HEK293 (cell line): ENCODE data around the gene F10.

ENCODE experiments used
- CTCF ChIA-PET: fragments of 350-600 bp; formaldehyde crosslinking; extraction: SDS; loops from one replicate; lab custom pipeline; 2021; ENCODE audit warnings: antibody characterized with exemption; lab: Yijun Ruan, JAX
- POLR2A ChIA-PET: fragments of 300-600 bp; formaldehyde crosslinking; extraction: SDS; loops from one replicate; lab custom pipeline; 2020; ENCODE audit warnings: antibody characterized with exemption, inconsistent platforms; lab: Yijun Ruan, JAX
- H3K27ac ChIP-seq: fragments of 200-500 bp; sonication (Bioruptor generic); 2 replicates; pipeline ENCODE4 v1.5.1; 2014; ENCODE audit warnings: low read depth, low read length, control low read depth, inconsistent platforms; ENCODE audit errors: extremely low read depth
- H3K36me3 ChIP-seq, 2 experiments: fragments of 200-500 bp in 1 of 2; sonication (Bioruptor generic) in 1 of 2; 1 replicate in 1 of 2; 2 replicates in 1 of 2; pipeline ENCODE4 v1.5.1; 2014 to 2017; ENCODE audit warnings: inconsistent platforms in 2 of 2, low read length in 2 of 2; ENCODE audit not compliant: control insufficient read depth in 2 of 2, insufficient read depth in 1 of 2
- H3K4me1 ChIP-seq: fragments of 200-500 bp; sonication (Bioruptor generic); 2 replicates; pipeline ENCODE4 v1.5.1; 2014; ENCODE audit warnings: mild to moderate bottlenecking, low read length, inconsistent platforms; ENCODE audit not compliant: control insufficient read depth, insufficient read depth
- H3K4me3 ChIP-seq: 2 replicates; pipeline ENCODE4 v1.5.1; 2011; ENCODE audit warnings: low read depth, mild to moderate bottlenecking, control low read depth, low read length, moderate library complexity
- H3K9me3 ChIP-seq: fragments of 200-500 bp; sonication (Bioruptor generic); 2 replicates; pipeline ENCODE4 v1.5.1; 2014; ENCODE audit warnings: low read depth, low read length, inconsistent platforms; ENCODE audit not compliant: control insufficient read depth, insufficient read depth
- KLF1 ChIP-seq: fragments of 450-650 bp; formaldehyde crosslinking; IDR thresholded peaks from 2 replicates; pipeline ENCODE4 v1.5.1; 2016; ENCODE audit warnings: missing biosample characterization, missing genetic modification characterization
- KLF8 ChIP-seq: fragments of 450-650 bp; formaldehyde crosslinking; IDR thresholded peaks from 2 replicates; pipeline ENCODE4 v1.5.1; 2016; ENCODE audit warnings: missing biosample characterization, missing genetic modification characterization
- PRDM1 ChIP-seq: fragments of 450-650 bp; formaldehyde crosslinking; IDR thresholded peaks from 2 replicates; pipeline ENCODE4; 2016; ENCODE audit warnings: missing biosample characterization, missing genetic modification characterization
- SALL2 ChIP-seq: fragments of 450-650 bp; formaldehyde crosslinking; IDR thresholded peaks from 2 replicates; pipeline ENCODE4 v1.5.0; 2017; ENCODE audit warnings: missing biosample characterization, mild to moderate bottlenecking, missing genetic modification characterization, borderline replicate concordance
- ZBTB17 ChIP-seq: fragments of 450-650 bp; formaldehyde crosslinking; IDR thresholded peaks from 2 replicates; pipeline ENCODE4 v1.5.1; 2016; ENCODE audit warnings: missing biosample characterization, missing genetic modification characterization
- ZBTB20 ChIP-seq: fragments of 450-650 bp; formaldehyde crosslinking; IDR thresholded peaks from 2 replicates; pipeline ENCODE4 v1.5.1; 2016; ENCODE audit warnings: missing biosample characterization, missing genetic modification characterization
- ZFP3 ChIP-seq: fragments of 450-650 bp; formaldehyde crosslinking; IDR thresholded peaks from 2 replicates; pipeline ENCODE4 v1.5.1; 2016; ENCODE audit warnings: low read depth, missing biosample characterization, missing genetic modification characterization
- ZNF19 ChIP-seq: fragments of 450-650 bp; formaldehyde crosslinking; IDR thresholded peaks from 2 replicates; pipeline ENCODE4; 2016; ENCODE audit warnings: missing biosample characterization, missing genetic modification characterization, low read depth
- ZNF211 ChIP-seq: fragments of 450-650 bp; formaldehyde crosslinking; IDR thresholded peaks from 2 replicates; pipeline ENCODE4 v1.5.1; 2016; ENCODE audit warnings: low read depth, missing biosample characterization, missing genetic modification characterization
- ZNF341 ChIP-seq: fragments of 450-650 bp; formaldehyde crosslinking; IDR thresholded peaks from 2 replicates; pipeline ENCODE4; 2016; ENCODE audit warnings: low read depth, missing biosample characterization, missing genetic modification characterization
- ZNF37A ChIP-seq: fragments of 450-650 bp; IDR thresholded peaks from 2 replicates; pipeline ENCODE4 v1.5.1; 2018; ENCODE audit warnings: missing biosample characterization, missing genetic modification characterization
- ZNF473 ChIP-seq: fragments of 450-650 bp; formaldehyde crosslinking; IDR thresholded peaks from 2 replicates; pipeline ENCODE4 v1.5.1; 2017; ENCODE audit warnings: missing biosample characterization, missing genetic modification characterization
- ZNF558 ChIP-seq: fragments of 450-650 bp; formaldehyde crosslinking; IDR thresholded peaks from 2 replicates; pipeline ENCODE4 v1.5.1; 2016; ENCODE audit warnings: missing biosample characterization, missing genetic modification characterization
- ZNF670 ChIP-seq: fragments of 450-650 bp; formaldehyde crosslinking; IDR thresholded peaks from 2 replicates; pipeline ENCODE4 v1.5.1; 2016; ENCODE audit warnings: missing biosample characterization, missing genetic modification characterization, low read depth
- ZNF747 ChIP-seq: fragments of 450-650 bp; formaldehyde crosslinking; IDR thresholded peaks from 2 replicates; pipeline ENCODE4 v1.5.1; 2016; ENCODE audit warnings: missing biosample characterization, missing genetic modification characterization
- ZNF791 ChIP-seq: fragments of 450-650 bp; formaldehyde crosslinking; IDR thresholded peaks from 2 replicates; pipeline ENCODE4 v1.5.1; 2016; ENCODE audit warnings: missing biosample characterization, missing genetic modification characterization
- ZSCAN23 ChIP-seq: fragments of 450-650 bp; formaldehyde crosslinking; IDR thresholded peaks from 2 replicates; pipeline ENCODE4 v1.5.1; 2016; ENCODE audit warnings: missing biosample characterization, missing genetic modification characterization
- ZXDB ChIP-seq: fragments of 450-650 bp; formaldehyde crosslinking; IDR thresholded peaks from 2 replicates; pipeline ENCODE4 v1.5.1; 2016; ENCODE audit warnings: missing biosample characterization, missing genetic modification characterization
- TF ChIP-seq, protein P1 (sequence below): fragments of 450-650 bp; formaldehyde crosslinking; conservative IDR thresholded peaks from 2 replicates; pipeline ENCODE4 v1.5.1; 2016; ENCODE audit warnings: low read depth, missing biosample characterization, missing genetic modification characterization
- TF ChIP-seq, protein P2 (sequence below): fragments of 450-650 bp; formaldehyde crosslinking; IDR thresholded peaks from 2 replicates; pipeline ENCODE4 v1.5.1; 2017; ENCODE audit warnings: missing biosample characterization, missing genetic modification characterization
- TF ChIP-seq, protein P3 (sequence below): fragments of 450-650 bp; formaldehyde crosslinking; IDR thresholded peaks from 2 replicates; pipeline ENCODE4 v1.5.1; 2016; ENCODE audit warnings: missing biosample characterization, missing genetic modification characterization

Gene F10

DNA sequence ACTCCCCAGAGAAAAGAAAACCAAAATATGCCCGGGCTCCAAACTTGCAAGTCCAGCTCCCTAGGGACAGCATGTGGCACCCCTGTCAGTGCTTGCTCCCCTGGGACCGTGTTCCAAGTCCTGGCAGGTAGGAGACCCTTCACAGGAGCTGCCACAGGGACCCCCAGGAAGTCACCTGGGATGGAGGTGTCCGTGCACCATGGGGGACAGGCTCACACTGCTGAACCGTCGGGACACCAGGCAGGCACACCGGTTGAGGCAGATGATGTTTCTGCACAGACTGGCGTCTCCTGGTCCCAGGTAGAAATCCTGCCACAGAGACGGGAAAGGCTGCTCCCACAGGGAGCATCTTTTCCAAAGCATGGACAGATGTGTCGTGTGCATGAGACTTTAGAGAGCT lies 24.2 kb downstream of the F10 start:
- CTCF ChIA-PET = no interaction called here
- H3K27ac ChIP-seq = no peak overlapping the region
- POLR2A ChIA-PET = no interaction called here
- no peaks in the 10 kb centered on the region for H3K9me3 ChIP-seq
- no peaks in the 10 kb centered on the region for H3K36me3 ChIP-seq
- no peak overlapping the region for H3K4me3 ChIP-seq
- TF ChIP-seq, protein P1, sequence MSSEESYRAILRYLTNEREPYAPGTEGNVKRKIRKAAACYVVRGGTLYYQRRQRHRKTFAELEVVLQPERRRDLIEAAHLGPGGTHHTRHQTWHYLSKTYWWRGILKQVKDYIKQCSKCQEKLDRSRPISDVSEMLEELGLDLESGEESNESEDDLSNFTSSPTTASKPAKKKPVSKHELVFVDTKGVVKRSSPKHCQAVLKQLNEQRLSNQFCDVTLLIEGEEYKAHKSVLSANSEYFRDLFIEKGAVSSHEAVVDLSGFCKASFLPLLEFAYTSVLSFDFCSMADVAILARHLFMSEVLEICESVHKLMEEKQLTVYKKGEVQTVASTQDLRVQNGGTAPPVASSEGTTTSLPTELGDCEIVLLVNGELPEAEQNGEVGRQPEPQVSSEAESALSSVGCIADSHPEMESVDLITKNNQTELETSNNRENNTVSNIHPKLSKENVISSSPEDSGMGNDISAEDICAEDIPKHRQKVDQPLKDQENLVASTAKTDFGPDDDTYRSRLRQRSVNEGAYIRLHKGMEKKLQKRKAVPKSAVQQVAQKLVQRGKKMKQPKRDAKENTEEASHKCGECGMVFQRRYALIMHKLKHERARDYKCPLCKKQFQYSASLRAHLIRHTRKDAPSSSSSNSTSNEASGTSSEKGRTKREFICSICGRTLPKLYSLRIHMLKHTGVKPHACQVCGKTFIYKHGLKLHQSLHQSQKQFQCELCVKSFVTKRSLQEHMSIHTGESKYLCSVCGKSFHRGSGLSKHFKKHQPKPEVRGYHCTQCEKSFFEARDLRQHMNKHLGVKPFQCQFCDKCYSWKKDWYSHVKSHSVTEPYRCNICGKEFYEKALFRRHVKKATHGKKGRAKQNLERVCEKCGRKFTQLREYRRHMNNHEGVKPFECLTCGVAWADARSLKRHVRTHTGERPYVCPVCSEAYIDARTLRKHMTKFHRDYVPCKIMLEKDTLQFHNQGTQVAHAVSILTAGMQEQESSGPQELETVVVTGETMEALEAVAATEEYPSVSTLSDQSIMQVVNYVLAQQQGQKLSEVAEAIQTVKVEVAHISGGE = no peak
- TF ChIP-seq ZNF211 = no peak
- no peaks in the 10 kb centered on the region for H3K4me1 ChIP-seq

DNA sequence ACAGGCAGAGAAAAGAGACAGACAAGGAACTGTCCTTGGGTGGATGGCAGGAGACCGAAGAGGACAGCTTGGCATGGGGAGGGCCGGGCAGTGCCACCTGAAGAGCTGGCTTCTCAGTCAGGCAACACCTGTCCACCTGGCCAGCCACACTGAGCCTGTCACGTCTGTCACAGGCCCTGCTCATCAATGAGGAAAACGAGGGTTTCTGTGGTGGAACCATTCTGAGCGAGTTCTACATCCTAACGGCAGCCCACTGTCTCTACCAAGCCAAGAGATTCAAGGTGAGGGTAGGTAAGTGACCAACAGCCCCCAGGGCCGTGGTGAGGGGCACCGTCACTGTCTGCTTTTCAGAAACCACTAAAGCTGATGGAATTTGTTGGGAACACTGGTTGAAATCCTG lies 24.6 kb downstream of the F10 start:
- Histone ChIP-seq H3K4me3 (no peak overlapping the region), H3K27ac (no peak overlapping the region), H3K36me3 (no peaks in the 10 kb centered on the region), H3K4me1 (no peaks in the 10 kb centered on the region), H3K9me3 (no peaks in the 10 kb centered on the region)
- TF ChIP-seq ZNF670 (tag by site-specific recombination) (no peak), ZXDB (tag by site-specific recombination) (no peak), ZFP3 (tag by site-specific recombination) (no peak), KLF8 (tag by site-specific recombination) (no peak), ZBTB20 (tag by site-specific recombination) (no peak), ZNF211 (no peak)
- POLR2A ChIA-PET = no interaction called here
- CTCF ChIA-PET = no interaction called here

DNA sequence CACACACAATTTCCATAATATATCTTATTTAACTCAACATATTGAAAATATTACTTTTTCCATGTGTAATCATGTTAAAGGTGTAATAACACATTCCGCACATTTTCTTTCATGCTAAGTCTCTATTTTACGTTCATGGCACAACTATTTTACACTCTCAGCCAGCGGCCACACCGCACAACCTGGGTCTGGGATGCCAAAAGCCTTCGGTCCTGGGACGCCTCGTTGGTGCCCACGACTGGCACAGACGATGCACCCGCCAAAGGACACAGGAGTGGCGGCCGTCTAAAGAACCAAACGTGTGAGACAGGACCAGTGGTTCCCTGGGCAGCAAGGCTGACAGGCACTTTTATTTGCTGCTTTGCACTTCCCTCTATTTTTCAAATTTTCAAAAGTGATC lies 25.8 kb downstream of the F10 start:
- no peaks in the 10 kb centered on the region; the same call in 1 of the 2 replicates for H3K4me1 ChIP-seq
- CTCF ChIA-PET = no interaction called here
- H3K9me3 ChIP-seq = no peaks in the 10 kb centered on the region
- H3K27ac ChIP-seq = no peak overlapping the region
- POLR2A ChIA-PET = no interaction called here
- TF ChIP-seq KLF1 (tag by site-specific recombination) = no peak
- no peak for TF ChIP-seq ZNF473 (tag by site-specific recombination)
- TF ChIP-seq ZNF791 (tag by site-specific recombination) = no peak
- no peak for TF ChIP-seq PRDM1 (tag by site-specific recombination)
- no peak for TF ChIP-seq ZNF37A (tag by site-specific recombination)
- TF ChIP-seq ZNF341 (tag by site-specific recombination) = no peak
- no peak for TF ChIP-seq SALL2
- TF ChIP-seq, all 188 proteins: peak for 0
- H3K4me3 ChIP-seq = no peak overlapping the region
- H3K36me3 ChIP-seq = no peaks in the 10 kb centered on the region

DNA sequence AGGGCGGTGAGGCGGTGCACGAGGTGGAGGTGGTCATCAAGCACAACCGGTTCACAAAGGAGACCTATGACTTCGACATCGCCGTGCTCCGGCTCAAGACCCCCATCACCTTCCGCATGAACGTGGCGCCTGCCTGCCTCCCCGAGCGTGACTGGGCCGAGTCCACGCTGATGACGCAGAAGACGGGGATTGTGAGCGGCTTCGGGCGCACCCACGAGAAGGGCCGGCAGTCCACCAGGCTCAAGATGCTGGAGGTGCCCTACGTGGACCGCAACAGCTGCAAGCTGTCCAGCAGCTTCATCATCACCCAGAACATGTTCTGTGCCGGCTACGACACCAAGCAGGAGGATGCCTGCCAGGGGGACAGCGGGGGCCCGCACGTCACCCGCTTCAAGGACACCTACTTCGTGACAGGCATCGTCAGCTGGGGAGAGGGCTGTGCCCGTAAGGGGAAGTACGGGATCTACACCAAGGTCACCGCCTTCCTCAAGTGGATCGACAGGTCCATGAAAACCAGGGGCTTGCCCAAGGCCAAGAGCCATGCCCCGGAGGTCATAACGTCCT lies 26.4 kb downstream of the F10 start:
- no peak overlapping the region for H3K27ac ChIP-seq
- no peak overlapping the region for H3K4me3 ChIP-seq
- no peaks in the 10 kb centered on the region for H3K36me3 ChIP-seq
- H3K9me3 ChIP-seq = no peaks in the 10 kb centered on the region
- TF ChIP-seq ZNF747 (no peak), ZBTB17 (tag by site-specific recombination) (no peak), ZNF19 (tag by site-specific recombination) (no peak), ZSCAN23 (tag by site-specific recombination) (no peak), ZNF558 (tag by site-specific recombination) (no peak)
- TF ChIP-seq, protein P2, sequence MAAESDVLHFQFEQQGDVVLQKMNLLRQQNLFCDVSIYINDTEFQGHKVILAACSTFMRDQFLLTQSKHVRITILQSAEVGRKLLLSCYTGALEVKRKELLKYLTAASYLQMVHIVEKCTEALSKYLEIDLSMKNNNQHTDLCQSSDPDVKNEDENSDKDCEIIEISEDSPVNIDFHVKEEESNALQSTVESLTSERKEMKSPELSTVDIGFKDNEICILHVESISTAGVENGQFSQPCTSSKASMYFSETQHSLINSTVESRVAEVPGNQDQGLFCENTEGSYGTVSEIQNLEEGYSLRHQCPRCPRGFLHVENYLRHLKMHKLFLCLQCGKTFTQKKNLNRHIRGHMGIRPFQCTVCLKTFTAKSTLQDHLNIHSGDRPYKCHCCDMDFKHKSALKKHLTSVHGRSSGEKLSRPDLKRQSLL (tag by site-specific recombination) = no peak
- TF ChIP-seq, protein P3, sequence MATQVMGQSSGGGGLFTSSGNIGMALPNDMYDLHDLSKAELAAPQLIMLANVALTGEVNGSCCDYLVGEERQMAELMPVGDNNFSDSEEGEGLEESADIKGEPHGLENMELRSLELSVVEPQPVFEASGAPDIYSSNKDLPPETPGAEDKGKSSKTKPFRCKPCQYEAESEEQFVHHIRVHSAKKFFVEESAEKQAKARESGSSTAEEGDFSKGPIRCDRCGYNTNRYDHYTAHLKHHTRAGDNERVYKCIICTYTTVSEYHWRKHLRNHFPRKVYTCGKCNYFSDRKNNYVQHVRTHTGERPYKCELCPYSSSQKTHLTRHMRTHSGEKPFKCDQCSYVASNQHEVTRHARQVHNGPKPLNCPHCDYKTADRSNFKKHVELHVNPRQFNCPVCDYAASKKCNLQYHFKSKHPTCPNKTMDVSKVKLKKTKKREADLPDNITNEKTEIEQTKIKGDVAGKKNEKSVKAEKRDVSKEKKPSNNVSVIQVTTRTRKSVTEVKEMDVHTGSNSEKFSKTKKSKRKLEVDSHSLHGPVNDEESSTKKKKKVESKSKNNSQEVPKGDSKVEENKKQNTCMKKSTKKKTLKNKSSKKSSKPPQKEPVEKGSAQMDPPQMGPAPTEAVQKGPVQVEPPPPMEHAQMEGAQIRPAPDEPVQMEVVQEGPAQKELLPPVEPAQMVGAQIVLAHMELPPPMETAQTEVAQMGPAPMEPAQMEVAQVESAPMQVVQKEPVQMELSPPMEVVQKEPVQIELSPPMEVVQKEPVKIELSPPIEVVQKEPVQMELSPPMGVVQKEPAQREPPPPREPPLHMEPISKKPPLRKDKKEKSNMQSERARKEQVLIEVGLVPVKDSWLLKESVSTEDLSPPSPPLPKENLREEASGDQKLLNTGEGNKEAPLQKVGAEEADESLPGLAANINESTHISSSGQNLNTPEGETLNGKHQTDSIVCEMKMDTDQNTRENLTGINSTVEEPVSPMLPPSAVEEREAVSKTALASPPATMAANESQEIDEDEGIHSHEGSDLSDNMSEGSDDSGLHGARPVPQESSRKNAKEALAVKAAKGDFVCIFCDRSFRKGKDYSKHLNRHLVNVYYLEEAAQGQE (tag by site-specific recombination) = no peak
- H3K4me1 ChIP-seq = no peaks in the 10 kb centered on the region; the same call in 1 of the 2 replicates
- ChIA-PET CTCF (no interaction called here), POLR2A (no interaction called here)
